Memory B cell (primary cell): ENCODE data around the gene SP2.
A peak's percentile ranks its signal among the peaks of the same experiment; 100 is the strongest.

Experiments
- ATAC-seq: fragments of 150-1000 bp; cut with Tn5 transposase; 2 replicates; pipeline ENCODE4 v1.10.0; 2021; ENCODE audit warnings: low read depth, mild to moderate bottlenecking, moderate library complexity
- DNase-seq, 2 donors: peaks; one replicate each; pipeline ENCODE4 v3.0.0; 2022; ENCODE audit warnings: low spot score in 2 of 2
- H3K27ac Mint-ChIP-seq: one replicate; pipeline ENCODE4 v1.8.0; 2022; ENCODE audit warnings: mild to moderate bottlenecking, moderate library complexity, mixed read lengths
- H3K27me3 Mint-ChIP-seq: one replicate; pipeline ENCODE4 v1.8.0; 2022; ENCODE audit warnings: mixed read lengths
- H3K36me3 Mint-ChIP-seq: one replicate; pipeline ENCODE4 v1.8.0; 2022; ENCODE audit warnings: mild to moderate bottlenecking, mixed read lengths
- H3K4me1 Mint-ChIP-seq: one replicate; pipeline ENCODE4 v1.8.0; 2022; ENCODE audit warnings: mixed read lengths
- H3K4me3 Mint-ChIP-seq: one replicate; pipeline ENCODE4 v1.8.0; 2022; ENCODE audit warnings: mild to moderate bottlenecking, moderate library complexity, mixed read lengths
- H3K9me3 Mint-ChIP-seq: one replicate; pipeline ENCODE4 v1.8.0; 2022; ENCODE audit warnings: mixed read lengths

The SP2 gene

GRCh38 chr17:47895856-47896671 is at the start of gene SP2:
TSS of gene SP2 (plus strand) at chr17:47896236. CDS start at chr17:47896287, 51 bp downstream.
- Mint-ChIP-seq H3K36me3 (peaks cover 5% of the 10 kb centered on the region), H3K9me3 (no peaks in the 10 kb centered on the region), H3K27ac (peak within 1 kb of the TSS; percentile 96), H3K4me1 (peaks cover 25% of the 10 kb centered on the region), H3K27me3 (no peaks in the 10 kb centered on the region), H3K4me3 (peak within 1 kb of the TSS; percentile 95)
- DNase-seq (peak; percentile 100), ATAC-seq (peak; percentile 81)

GRCh38 chr17:47846716-47847340 is 49.2 kb upstream of the SP2 start:
- Mint-ChIP-seq H3K4me1 (peaks cover 14% of the 10 kb centered on the region), H3K9me3 (no peaks in the 10 kb centered on the region), H3K27me3 (peaks cover 32% of the 10 kb centered on the region), H3K4me3 (no peak overlapping the region), H3K27ac (no peak overlapping the region), H3K36me3 (no peaks in the 10 kb centered on the region)
- no peak for ATAC-seq
- DNase-seq, result no peak

DNA sequence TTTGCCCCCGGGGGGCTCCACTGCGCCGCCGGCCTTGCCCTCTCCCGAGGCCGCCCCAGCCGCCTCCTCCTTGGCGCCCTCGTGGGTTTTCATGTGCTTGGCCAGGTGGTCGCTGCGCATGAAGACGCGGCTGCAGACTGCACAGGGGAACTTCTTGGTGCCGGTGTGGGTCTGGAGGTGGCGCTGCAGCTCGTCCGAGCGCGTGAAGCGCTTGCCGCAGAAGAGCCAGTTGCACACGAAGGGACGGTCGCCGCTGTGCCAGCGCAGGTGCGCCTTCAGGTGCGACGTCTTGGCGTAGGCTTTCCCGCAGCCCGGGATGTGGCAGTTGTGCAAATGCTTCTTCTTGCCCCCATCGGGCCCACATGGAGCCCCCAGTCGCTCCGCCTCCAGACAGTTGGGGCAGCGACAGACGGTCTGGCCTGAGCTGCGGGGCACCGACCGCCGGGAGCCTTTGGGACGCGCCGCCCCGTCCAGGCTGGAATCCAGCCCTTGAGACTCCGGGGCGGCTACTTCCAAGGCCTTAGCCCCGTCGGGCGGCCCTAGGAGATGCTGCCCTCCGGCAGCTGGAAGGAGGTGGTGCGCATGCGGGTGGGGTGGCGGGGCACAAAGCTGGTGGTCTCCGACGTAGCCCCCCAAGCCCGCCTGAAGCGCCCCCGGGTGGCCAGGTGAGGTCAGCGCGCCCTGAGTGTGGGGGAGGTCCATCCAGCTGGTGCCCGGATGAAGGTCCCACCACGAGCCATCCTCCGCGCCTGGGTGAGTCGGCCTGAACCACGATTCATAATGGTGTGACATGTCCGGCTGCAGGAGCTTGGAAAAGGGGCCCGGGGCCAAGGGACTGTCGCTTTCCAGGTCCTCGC is 48.5 kb upstream of the SP2 start:
- ATAC-seq, result peak; percentile 51
- Mint-ChIP-seq H3K27ac (no peak overlapping the region), H3K4me3 (no peak overlapping the region), H3K4me1 (peaks cover 21% of the 10 kb centered on the region), H3K36me3 (no peaks in the 10 kb centered on the region), H3K9me3 (no peaks in the 10 kb centered on the region), H3K27me3 (peaks cover 38% of the 10 kb centered on the region)
- DNase-seq, result no peak

GRCh38 chr17:47848198-47848513 is 47.9 kb upstream of the SP2 start:
- no peaks in the 10 kb centered on the region for H3K36me3 Mint-ChIP-seq
- H3K9me3 Mint-ChIP-seq, result no peaks in the 10 kb centered on the region
- no peak overlapping the region for H3K27ac Mint-ChIP-seq
- ATAC-seq (no peak), DNase-seq (no peak)
- H3K4me1 Mint-ChIP-seq, result peaks cover 19% of the 10 kb centered on the region
- H3K27me3 Mint-ChIP-seq, result peaks cover 39% of the 10 kb centered on the region
- H3K4me3 Mint-ChIP-seq, result no peak overlapping the region

GRCh38 chr17:47850373-47850691 is 45.7 kb upstream of the SP2 start:
- Mint-ChIP-seq H3K27me3 (peaks cover 35% of the 10 kb centered on the region), H3K4me1 (peaks cover 19% of the 10 kb centered on the region), H3K9me3 (no peaks in the 10 kb centered on the region), H3K4me3 (peak overlapping the region; percentile 46), H3K27ac (no peak overlapping the region), H3K36me3 (no peaks in the 10 kb centered on the region)
- DNase-seq, result no peak
- no peak for ATAC-seq

DNA sequence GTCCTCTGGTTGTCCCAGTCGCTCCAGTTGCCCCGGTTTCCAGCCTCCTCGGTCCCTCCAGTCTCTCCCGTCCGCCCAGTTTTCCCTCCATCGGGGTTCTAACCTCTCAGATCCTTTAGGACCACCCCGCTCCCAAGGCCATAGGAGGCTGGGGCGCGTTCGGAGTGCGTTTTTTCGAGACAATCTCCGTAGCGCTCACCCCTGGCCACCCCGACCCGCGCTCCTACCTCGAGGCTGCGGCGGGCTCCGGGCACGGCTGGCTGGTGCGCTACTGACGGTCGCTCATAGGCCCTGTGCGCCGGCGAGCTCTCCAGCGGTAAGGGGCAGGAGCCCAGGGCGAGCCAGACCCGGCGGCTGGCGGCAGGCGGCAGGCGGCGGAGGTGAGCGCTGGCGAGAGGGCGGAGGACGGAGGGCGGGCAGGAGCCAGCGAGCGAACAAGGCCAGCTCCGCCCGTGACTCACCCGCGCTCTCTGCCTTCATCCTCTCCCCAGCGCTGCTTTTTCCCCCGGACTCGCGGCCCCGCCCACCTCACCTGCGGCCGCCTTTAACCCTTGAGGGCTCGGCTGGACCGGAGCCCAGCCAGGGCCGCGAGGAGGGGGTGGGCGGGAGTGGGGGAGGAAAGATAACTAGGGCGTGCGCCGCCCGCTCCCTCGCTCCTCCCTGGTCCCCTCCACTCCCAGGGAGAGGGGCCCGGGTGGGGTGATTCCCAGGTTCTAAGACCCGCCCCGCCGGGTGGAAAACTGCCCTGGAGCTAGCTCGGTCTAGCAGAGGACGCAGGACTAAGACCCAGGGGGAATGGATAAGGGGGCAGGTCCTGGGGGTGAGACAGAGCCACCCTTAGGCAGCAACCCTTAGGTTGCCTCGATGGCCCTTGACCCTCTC is 45.1 kb upstream of the SP2 start, which contains the start of gene SP6:
TSS of gene SP6 (minus strand) at position 472 of the 882 bp plus-strand sequence. CDS start 2,734 bp downstream, outside the sequence.
- Mint-ChIP-seq H3K4me3 (peak within 1 kb of the TSS; percentile 63), H3K27me3 (peaks cover 37% of the 10 kb centered on the region), H3K9me3 (no peaks in the 10 kb centered on the region), H3K27ac (no peak within 1 kb of the TSS), H3K36me3 (no peaks in the 10 kb centered on the region), H3K4me1 (peaks cover 19% of the 10 kb centered on the region)
- ATAC-seq, result peak; percentile 61
- DNase-seq, result no peak

- Mint-ChIP-seq H3K4me1 (peaks cover 19% of the 10 kb centered on the region), H3K36me3 (no peaks in the 10 kb centered on the region), H3K27ac (no peak overlapping the region), H3K9me3 (no peaks in the 10 kb centered on the region), H3K27me3 (peaks cover 40% of the 10 kb centered on the region), H3K4me3 (peak overlapping the region; percentile 63)
- no peak for DNase-seq
- no peak for ATAC-seq
Measured at GRCh38 chr17:47851764-47852112, 44.3 kb upstream of the SP2 start.

GRCh38 chr17:47852113-47852949 is 43.7 kb upstream of the SP2 start:
- Mint-ChIP-seq H3K9me3 (no peaks in the 10 kb centered on the region), H3K27ac (no peak overlapping the region), H3K27me3 (peaks cover 35% of the 10 kb centered on the region), H3K4me1 (peaks cover 13% of the 10 kb centered on the region), H3K4me3 (peak overlapping the region; percentile 63), H3K36me3 (no peaks in the 10 kb centered on the region)
- ATAC-seq (peak; percentile 18), DNase-seq (no peak)

DNA sequence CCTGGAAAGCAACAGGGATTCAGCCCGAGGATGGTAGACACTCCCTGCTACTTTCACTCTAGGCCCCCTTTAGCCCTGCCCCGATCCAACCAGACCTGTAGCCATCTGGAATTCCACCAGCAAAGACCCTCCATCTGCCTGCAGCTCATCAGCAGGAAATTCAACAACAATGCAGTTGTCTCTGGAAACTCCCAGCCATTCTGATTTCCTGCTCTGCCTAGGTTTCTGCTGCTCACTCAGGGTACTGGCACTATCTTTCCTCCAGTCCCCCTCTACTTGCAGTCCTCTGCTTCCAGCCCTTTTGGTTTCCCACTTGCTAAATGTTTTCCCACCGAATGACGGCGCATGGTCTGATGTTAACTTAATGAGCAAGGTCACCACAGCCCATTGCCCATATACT is 42.4 kb upstream of the SP2 start:
- Mint-ChIP-seq H3K4me3 (no peak overlapping the region), H3K36me3 (no peaks in the 10 kb centered on the region), H3K27me3 (peaks cover 40% of the 10 kb centered on the region), H3K9me3 (no peaks in the 10 kb centered on the region), H3K4me1 (peaks cover 13% of the 10 kb centered on the region), H3K27ac (no peak overlapping the region)
- DNase-seq (no peak), ATAC-seq (no peak)

GRCh38 chr17:47855737-47856136 is 40.3 kb upstream of the SP2 start:
- H3K27ac Mint-ChIP-seq, result no peak overlapping the region
- no peaks in the 10 kb centered on the region for H3K9me3 Mint-ChIP-seq
- H3K4me3 Mint-ChIP-seq, result no peak overlapping the region
- no peak for DNase-seq
- H3K4me1 Mint-ChIP-seq, result peaks cover 10% of the 10 kb centered on the region
- no peaks in the 10 kb centered on the region for H3K36me3 Mint-ChIP-seq
- no peak for ATAC-seq
- peaks cover 39% of the 10 kb centered on the region for H3K27me3 Mint-ChIP-seq

- DNase-seq (no peak), ATAC-seq (no peak)
- Mint-ChIP-seq H3K27ac (no peak overlapping the region), H3K36me3 (no peaks in the 10 kb centered on the region), H3K27me3 (peaks cover 36% of the 10 kb centered on the region), H3K9me3 (no peaks in the 10 kb centered on the region), H3K4me3 (no peak overlapping the region), H3K4me1 (peaks cover 7% of the 10 kb centered on the region)
Measured at GRCh38 chr17:47856830-47857229, 39.2 kb upstream of the SP2 start.

DNA sequence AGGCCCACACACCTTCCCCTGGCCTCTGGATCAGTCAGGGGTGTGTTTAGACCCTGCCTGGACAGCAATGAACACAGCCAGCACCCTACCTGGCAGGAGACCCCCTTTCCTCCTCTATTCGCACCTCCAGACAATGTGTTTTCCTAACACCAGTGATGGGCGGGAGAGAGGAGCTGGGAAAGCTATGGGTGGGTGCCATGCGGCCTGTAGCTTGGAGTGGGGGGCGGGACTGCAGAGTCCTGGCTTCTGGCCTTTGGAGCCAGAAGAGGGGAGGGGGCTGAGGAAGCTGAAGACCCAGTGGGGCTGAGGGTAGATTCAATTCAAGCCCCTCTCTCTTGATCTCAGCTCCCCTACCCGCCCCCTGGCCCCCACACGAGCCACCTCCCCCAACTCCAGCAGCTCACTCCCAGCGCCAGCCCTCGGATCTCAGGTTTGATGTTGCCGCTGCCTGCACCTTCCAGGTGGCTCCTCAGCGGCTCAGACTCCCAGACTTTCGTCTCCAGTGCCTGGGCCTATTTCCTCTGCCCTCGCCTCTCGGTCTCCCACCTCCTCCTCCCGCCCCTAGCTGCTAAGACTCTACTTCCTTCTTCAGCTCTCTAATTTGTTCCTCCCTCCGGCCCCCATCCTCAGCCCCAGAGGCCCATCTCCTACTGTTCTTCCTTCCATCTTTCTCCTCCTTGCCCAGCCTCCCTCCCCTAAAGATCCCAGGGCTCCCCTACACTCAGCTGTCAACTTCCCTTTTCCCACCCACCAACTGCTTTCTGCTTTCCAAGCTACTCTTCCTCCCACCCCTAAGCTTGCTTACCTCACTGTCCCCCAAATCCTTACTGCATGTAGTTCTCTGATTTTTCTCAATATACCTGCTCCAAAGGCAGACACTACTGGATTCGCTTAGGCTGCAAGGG is 38.2 kb upstream of the SP2 start:
- ATAC-seq (no peak), DNase-seq (no peak)
- Mint-ChIP-seq H3K27me3 (peaks cover 29% of the 10 kb centered on the region), H3K4me3 (no peak overlapping the region), H3K9me3 (no peaks in the 10 kb centered on the region), H3K4me1 (no peaks in the 10 kb centered on the region), H3K27ac (no peak overlapping the region), H3K36me3 (no peaks in the 10 kb centered on the region)
